K562 (cell line): ENCODE measurements around the gene EPN2. TPM values are rescaled to one million over a fixed set of nuclear protein-coding genes. Genes with fewer than 3 reads are reported as not detected.

Experiments used
- ATAC-seq: fragments of 200-7000 bp; cut with Tn5 transposase; 3 replicates; pipeline ENCODE4 v1.9.1; 2020; ENCODE audit warnings: moderate library complexity
- BruUV-seq: library from RNA; stranded (reverse); fragments of 400-500 nt; replicated peaks from 2 replicates; lab custom pipeline; 2021; lab: Mats Ljungman, UMichigan
- CTCF ChIA-PET: fragments of 300-600 bp; formaldehyde crosslinking; extraction: SDS; loops from one replicate; lab custom pipeline; 2021; ENCODE audit warnings: low intra/inter-chr PET ratio; lab: Yijun Ruan, JAX
- POLR2A ChIA-PET: fragments of 300-600, 350-650 bp; sonication (Branson Sonifier 250); formaldehyde crosslinking; extraction: SDS; loops from one replicate; lab custom pipeline; 2021; ENCODE audit warnings: antibody characterized with exemption, inconsistent platforms; lab: Yijun Ruan, JAX
- DNase-seq, 4 experiments: peaks; one replicate each; pipeline versions ENCODE4 v3.0.0 to v3.0.0-alpha.2; 2011 to 2018; ENCODE audit warnings: low spot score in 3 of 4, mixed read lengths in 3 of 4; ENCODE audit errors: extremely low read depth in 1 of 4
- FAIRE-seq: peaks from 2 replicates; lab custom pipeline; 2011; peaks lifted over from hg19 to GRCh38; lab: Jason Lieb, UNC
- H2AFZ ChIP-seq: 2 replicates; pipeline ENCODE4 v1.6.0; 2011; ENCODE audit warnings: low read depth, low read length, control low read depth, inconsistent platforms
- H3K27ac ChIP-seq: fragments of 200-600 bp; 3 replicates; pipeline ENCODE4 v1.8.0; 2011; ENCODE audit warnings: low read depth, mild to moderate bottlenecking, control low read depth, inconsistent platforms, low read length, moderate library complexity, mixed read lengths; ENCODE audit errors: extremely low read depth
- H3K27me3 ChIP-seq, 2 experiments: fragments of 300-600 bp in 1 of 2; 2 replicates in 1 of 2; 3 replicates in 1 of 2; pipeline versions ENCODE4 v1.6.0 to v1.8.0; 2011; ENCODE audit warnings: inconsistent platforms in 2 of 2, low read length in 2 of 2, mild to moderate bottlenecking in 1 of 2, mixed read lengths in 1 of 2, moderate library complexity in 1 of 2; ENCODE audit not compliant: control insufficient read depth in 2 of 2, insufficient read depth in 2 of 2
- H3K36me3 ChIP-seq: fragments of 300-600 bp; 3 replicates; pipeline ENCODE4 v1.8.0; 2011; ENCODE audit warnings: mild to moderate bottlenecking, low read length, inconsistent platforms; ENCODE audit not compliant: control insufficient read depth, insufficient read depth
- H3K4me1 ChIP-seq, 2 experiments: fragments of 200-600 bp in 1 of 2; replicated peaks in 1 of 2; 2 replicates in 1 of 2; 3 replicates in 1 of 2; pipeline versions ENCODE4 v1.5.1 to v1.8.0; 2011; ENCODE audit warnings: inconsistent platforms in 2 of 2, low read length in 2 of 2, mild to moderate bottlenecking in 1 of 2, mixed read lengths in 1 of 2, moderate library complexity in 1 of 2; ENCODE audit not compliant: control insufficient read depth in 2 of 2, insufficient read depth in 2 of 2
- H3K4me2 ChIP-seq: 2 replicates; pipeline ENCODE4 v1.6.1; 2011; ENCODE audit warnings: low read length, control low read depth, inconsistent platforms, mixed read lengths; ENCODE audit not compliant: insufficient read depth
- H3K4me3 ChIP-seq: fragments of 200-600 bp; sonication (generic), shearing (Covaris generic); 2 replicates; pipeline ENCODE4 v1.5.1; 2016; ENCODE audit warnings: control low read depth, inconsistent platforms
- H3K79me2 ChIP-seq: fragments of 200-600 bp; 3 replicates; pipeline ENCODE4 v1.8.0; 2011; ENCODE audit warnings: low read length, inconsistent platforms; ENCODE audit not compliant: control insufficient read depth, insufficient read depth
- H3K9ac ChIP-seq, 2 experiments: 2 replicates each; pipeline versions ENCODE4 v1.6.0 to v1.6.1; 2011; ENCODE audit warnings: low read depth in 2 of 2, low read length in 2 of 2, control low read depth in 1 of 2, inconsistent platforms in 1 of 2, mild to moderate bottlenecking in 1 of 2, mixed read lengths in 1 of 2; ENCODE audit not compliant: insufficient read depth in 1 of 2
- H3K9me1 ChIP-seq: one replicate; pipeline ENCODE4 v1.6.0; 2011; ENCODE audit warnings: inconsistent platforms, mild to moderate bottlenecking, low read length, moderate library complexity; ENCODE audit not compliant: control insufficient read depth, insufficient read depth
- H3K9me3 ChIP-seq: replicated peaks from 2 replicates; pipeline ENCODE4 v1.5.1; 2011; ENCODE audit warnings: low read depth, low read length, inconsistent platforms; ENCODE audit not compliant: control insufficient read depth, insufficient read depth
- H4K20me1 ChIP-seq: replicated peaks from 2 replicates; pipeline ENCODE4 v1.6.1; 2011; ENCODE audit warnings: low read length, inconsistent platforms, mixed read lengths; ENCODE audit not compliant: control insufficient read depth, insufficient read depth
- BHLHE40 ChIP-seq: IDR thresholded peaks from 2 replicates; pipeline ENCODE4 v1.6.1; 2011; ENCODE audit warnings: low read length, improper control_type of control experiment
- MEF2A ChIP-seq: IDR thresholded peaks from 2 replicates; pipeline ENCODE4 v1.6.1; 2011; ENCODE audit warnings: low read depth, mild to moderate bottlenecking, low read length, moderate library complexity; ENCODE audit not compliant: control insufficient read depth
- MTA2 ChIP-seq: fragments of 450-650 bp; IDR thresholded peaks from 2 replicates; pipeline ENCODE4 v1.6.1; 2016; ENCODE audit warnings: low read depth
- RBFOX2 ChIP-seq: fragments of 200-400 bp; formaldehyde crosslinking; IDR thresholded peaks from 2 replicates; pipeline ENCODE4 v1.6.1; 2017; ENCODE audit warnings: low read depth, mild to moderate bottlenecking, low read length, moderate library complexity
- RBM34 ChIP-seq: fragments of 200-400 bp; formaldehyde crosslinking; IDR thresholded peaks from 2 replicates; pipeline ENCODE4 v1.6.1; 2018; ENCODE audit warnings: low read length, borderline replicate concordance; ENCODE audit not compliant: insufficient read depth
- RNF219 ChIP-seq: fragments of 250-450 bp; sonication (Bioruptor Pico); IDR thresholded peaks from 2 replicates; pipeline ENCODE4 v1.5.0; 2022; ENCODE audit warnings: mild to moderate bottlenecking
- ZBTB12 ChIP-seq: fragments of 250-450 bp; sonication (Bioruptor Pico); IDR thresholded peaks from 2 replicates; pipeline ENCODE4 v1.4.0; 2020
- ZNF445 ChIP-seq: fragments of 250-450 bp; sonication (Bioruptor Pico); IDR thresholded peaks from 2 replicates; pipeline ENCODE4 v1.4.0; 2020; ENCODE audit warnings: low read depth, mild to moderate bottlenecking, moderate library complexity
- WGBS: fragments of 100-300 bp; shearing (Covaris generic); methylation state at CpG from one replicate; pipeline ENCODE4 v1.1.6; 2016; ENCODE audit warnings: low coverage, mixed read lengths; ENCODE audit not compliant: insufficient coverage; ENCODE audit errors: missing lambda C conversion rate; 5-methylcytosine and 5-hydroxymethylcytosine counted together
- in situ Hi-C: fragments of 300-500 bp; cut with MboI; formaldehyde crosslinking; loops from 4 replicates; pipeline ENCODE4 v1.15.0; 2018; ENCODE audit warnings: inconsistent platforms, mixed read lengths
- intact Hi-C: fragments of 100-400 bp; cut with micrococcal nuclease; formaldehyde crosslinking; loops from 2 replicates; pipeline ENCODE4 v1.14.2; 2022
- polyA plus RNA-seq, 8 experiments: library from polyadenylated mRNA; depleted of rRNA in 4 of 8; stranded (reverse) in 5 of 8; unstranded in 3 of 8; fragments of >200 nt; fragmentation: Nextera tagmentation in 2 of 8; fragmentation: Illumina TruSeq in 1 of 8; extraction: Ambion mirVana in 2 of 8; extraction: Trizol in 1 of 8; gene quantifications; 2 replicates each; pipeline versions ENCODE4 v1.2.1 to v1.2.3, GENCODE V29; 2011 to 2014; ENCODE audit warnings: inconsistent platforms in 1 of 8, missing spikeins in 1 of 8
- total RNA-seq, 7 experiments: library from RNA; depleted of rRNA in 6 of 7; stranded (reverse); fragments of >200 nt in 6 of 7; fragmentation: Illumina TruSeq in 2 of 7; extraction: Trizol in 2 of 7; gene quantifications; 2 replicates each; pipeline versions ENCODE4 v1.2.1 to v1.2.3, GENCODE V29; 2011 to 2021; ENCODE audit warnings: low replicate concordance in 1 of 7

Gene EPN2
- total and polyA plus RNA-seq, 9 of the 15 experiments (the other 6 are each of a cell fraction or from before 2014, with no cell fraction given) = 1.0 to 12.9 (median 8.9) TPM

GRCh38 chr17:19381741-19382444, 144.7 kb downstream of the EPN2 start (continued):
- TF ChIP-seq RNF219 (CRISPR knock-in tag) (no peak), MTA2 (no peak), BHLHE40 (no peak), ZBTB12 (no peak)

- no peak overlapping the region for H2AFZ ChIP-seq
- H3K9me3 ChIP-seq = no peaks in the 10 kb centered on the region
- BruUV-seq = no TSS peak
- H3K4me1 ChIP-seq = peaks cover 3 to 38% of the 10 kb centered on the region in 2 experiments; a peak in 4 of 5 replicates
- peaks cover 21% of the 10 kb centered on the region; the same call in 2 of the 3 replicates for H3K36me3 ChIP-seq
- peak overlapping the region in 1 of 2 experiments; percentile 64; a peak in 1 of 4 replicates for H3K9ac ChIP-seq
- in situ Hi-C loops = no loop called here
- H3K79me2 ChIP-seq = peaks cover 9% of the 10 kb centered on the region; the same call in 2 of the 3 replicates
- POLR2A ChIA-PET = no interaction called here
- no peak overlapping the region for H3K4me3 ChIP-seq
- intact Hi-C loops = no loop called here
- no peak overlapping the region for H3K27ac ChIP-seq
- ATAC-seq (no peak), DNase-seq (no peak), FAIRE-seq (no peak)
- H3K27me3 ChIP-seq = no peaks in the 10 kb centered on the region; a peak in 1 of 5 replicates
- 83% methylated on average over 11 of the region's 13 CpGs for WGBS
- H3K4me2 ChIP-seq = no peak overlapping the region
- no peaks in the 10 kb centered on the region for H4K20me1 ChIP-seq
- H3K9me1 ChIP-seq = no peaks in the 10 kb centered on the region
- CTCF ChIA-PET = no interaction called here
- 0 out of 2 replicates have a peak, but pooled peaks have one; percentile 35 for TF ChIP-seq RBFOX2
- no peak for TF ChIP-seq MEF2A
- TF ChIP-seq ZNF445 (CRISPR knock-in tag) = no peak
- no peak for TF ChIP-seq RBM34
Observed at GRCh38 chr17:19382531-19383444, 145.6 kb downstream of the EPN2 start.
